Liver (tissue), 9 donors: ENCODE measurements around the gene SH3BP5. TPM values are rescaled to one million over a fixed set of nuclear protein-coding genes. Genes with fewer than 3 reads are reported as not detected.

ENCODE experiments used
- DNase-seq: peaks from one replicate; pipeline ENCODE4 v3.0.0-alpha.2; 2017; ENCODE audit warnings: low spot score
- H3K27ac ChIP-seq, 2 donors: one replicate each; pipeline ENCODE4 v1.7.0; 2013; ENCODE audit warnings: inconsistent platforms in 2 of 2, low read length in 2 of 2, control low read depth in 1 of 2, low read depth in 1 of 2, mild to moderate bottlenecking in 1 of 2
- H3K27me3 ChIP-seq, 4 donors: one replicate each; pipeline versions ENCODE4 v1.6.1 to v1.7.0; 2013; ENCODE audit warnings: low read length in 3 of 4, inconsistent platforms in 1 of 4, mild to moderate bottlenecking in 1 of 4, moderate library complexity in 1 of 4; ENCODE audit not compliant: control insufficient read depth in 4 of 4, insufficient read depth in 4 of 4
- H3K36me3 ChIP-seq, 4 donors: one replicate each; pipeline versions ENCODE4 v1.6.1 to v1.7.0; 2013; ENCODE audit warnings: low read length in 3 of 4, mild to moderate bottlenecking in 3 of 4, low read depth in 1 of 4, moderate library complexity in 1 of 4; ENCODE audit not compliant: control insufficient read depth in 4 of 4, insufficient read depth in 3 of 4
- H3K4me1 ChIP-seq, 4 donors: one replicate each; pipeline versions ENCODE4 v1.6.1 to v1.7.0; 2013; ENCODE audit warnings: low read length in 3 of 4, mild to moderate bottlenecking in 3 of 4, moderate library complexity in 1 of 4; ENCODE audit not compliant: control insufficient read depth in 4 of 4, insufficient read depth in 4 of 4
- H3K4me3 ChIP-seq, 3 donors: one replicate each; pipeline versions ENCODE4 v1.6.1 to v1.7.0; 2013; ENCODE audit warnings: low read length in 3 of 3, control low read depth in 1 of 3, low read depth in 1 of 3, mild to moderate bottlenecking in 1 of 3
- H3K9ac ChIP-seq, 2 donors: one replicate each; pipeline ENCODE4 v1.7.0; 2013; ENCODE audit warnings: low read length in 2 of 2, mild to moderate bottlenecking in 2 of 2, moderate library complexity in 2 of 2, control low read depth in 1 of 2, low read depth in 1 of 2
- H3K9me3 ChIP-seq, 4 donors: one replicate each; pipeline versions ENCODE4 v1.6.1 to v1.7.0; 2013; ENCODE audit warnings: low read length in 3 of 4; ENCODE audit not compliant: control insufficient read depth in 4 of 4
- EGR1 ChIP-seq, 2 donors: IDR thresholded peaks; 2 replicates each; pipeline ENCODE4 v1.6.1; 2016 to 2018; ENCODE audit warnings: antibody characterized with exemption in 2 of 2, low read depth in 2 of 2
- FOXA1 ChIP-seq: IDR thresholded peaks from 2 replicates; pipeline ENCODE4 v1.6.1; 2016; ENCODE audit warnings: antibody characterized with exemption
- FOXA2 ChIP-seq: IDR thresholded peaks from 2 replicates; pipeline ENCODE4 v1.6.1; 2016; ENCODE audit warnings: antibody characterized with exemption
- GABPA ChIP-seq, 2 donors: IDR thresholded peaks in 1 of 2; conservative IDR thresholded peaks in 1 of 2; 2 replicates each; pipeline ENCODE4 v1.6.1; 2016; ENCODE audit warnings: antibody characterized with exemption in 2 of 2, mild to moderate bottlenecking in 1 of 2, moderate library complexity in 1 of 2
- HNF4A ChIP-seq, 2 donors: conservative IDR thresholded peaks; 2 replicates each; pipeline ENCODE4 v1.6.1; 2016; ENCODE audit warnings: antibody characterized with exemption in 2 of 2, mild to moderate bottlenecking in 2 of 2
- HNF4G ChIP-seq: IDR thresholded peaks from 2 replicates; pipeline ENCODE4 v1.6.1; 2016; ENCODE audit warnings: antibody characterized with exemption
- JUND ChIP-seq, 2 donors: IDR thresholded peaks; 2 replicates each; pipeline ENCODE4 v1.6.1; 2016; ENCODE audit warnings: antibody characterized with exemption in 2 of 2
- NR2F2 ChIP-seq: IDR thresholded peaks from 2 replicates; pipeline ENCODE4 v1.6.1; 2016; ENCODE audit warnings: antibody characterized with exemption
- RAD21 ChIP-seq, 2 donors: IDR thresholded peaks; 2 replicates each; pipeline ENCODE4 v1.6.1; 2016; ENCODE audit warnings: antibody characterized with exemption in 2 of 2, mild to moderate bottlenecking in 2 of 2
- REST ChIP-seq: IDR thresholded peaks from 2 replicates; pipeline ENCODE4 v1.6.1; 2016; ENCODE audit warnings: antibody characterized with exemption, mild to moderate bottlenecking
- RXRA ChIP-seq, 2 donors: IDR thresholded peaks; 2 replicates each; pipeline ENCODE4 v1.6.1; 2017 to 2018; ENCODE audit warnings: antibody characterized with exemption in 2 of 2, mild to moderate bottlenecking in 1 of 2
- SP1 ChIP-seq: IDR thresholded peaks from 2 replicates; pipeline ENCODE4 v1.6.1; 2018; ENCODE audit warnings: antibody characterized with exemption, mild to moderate bottlenecking
- TAF1 ChIP-seq: conservative IDR thresholded peaks from 2 replicates; pipeline ENCODE4 v1.6.1; 2016; ENCODE audit warnings: antibody characterized with exemption, mild to moderate bottlenecking
- YY1 ChIP-seq: IDR thresholded peaks from 2 replicates; pipeline ENCODE4 v1.6.1; 2016; ENCODE audit warnings: antibody characterized with exemption, mild to moderate bottlenecking
- WGBS: extraction: QIAGEN DNeasy Blood & Tissue Kit; methylation state at CpG from one replicate; pipeline ENCODE4 v1.1.7; 2013; 5-methylcytosine and 5-hydroxymethylcytosine counted together
- polyA plus RNA-seq, 2 donors: library from polyadenylated mRNA; stranded (reverse) in 1 of 2; unstranded in 1 of 2; fragments of 200-250 nt in 1 of 2; fragments of >200 nt in 1 of 2; fragmentation: Nextera tagmentation in 1 of 2; extraction: Ambion mirVana in 1 of 2; gene quantifications; one replicate each; pipeline versions ENCODE4 v1.2.1 to v1.2.3, GENCODE V29; 2013 to 2015
- total RNA-seq, 2 donors: library from RNA; depleted of rRNA; stranded (reverse); fragments of >200 nt; gene quantifications; one replicate each; pipeline ENCODE4 v1.2.3, GENCODE V29; 2014
- TF ChIP-seq, protein P1 (sequence below): fragments of 150-350 bp; IDR thresholded peaks from 2 replicates; pipeline ENCODE4 v1.5.1; 2017; ENCODE audit warnings: improper control_type of control experiment, low read depth, low read length; ENCODE audit not compliant: missing input control
- TF ChIP-seq, protein P2 (sequence below): IDR thresholded peaks from 2 replicates; pipeline ENCODE4 v1.6.1; 2016; ENCODE audit warnings: antibody characterized with exemption
- TF ChIP-seq, protein P3 (sequence below): IDR thresholded peaks from 2 replicates; pipeline ENCODE4 v1.6.1; 2016; ENCODE audit warnings: antibody characterized with exemption
- TF ChIP-seq, protein P4 (sequence below): IDR thresholded peaks from 2 replicates; pipeline ENCODE4 v1.6.1; 2016; ENCODE audit warnings: antibody characterized with exemption
- donor health status: healthy.
- donor health status: healthy.
- donor health status: healthy.
- donor health status: healthy.
- donor health status: healthy.

Gene SH3BP5
- total and polyA plus RNA-seq, 4 donors, result 3.5 to 17.9 (median 11.8) TPM

DNA sequence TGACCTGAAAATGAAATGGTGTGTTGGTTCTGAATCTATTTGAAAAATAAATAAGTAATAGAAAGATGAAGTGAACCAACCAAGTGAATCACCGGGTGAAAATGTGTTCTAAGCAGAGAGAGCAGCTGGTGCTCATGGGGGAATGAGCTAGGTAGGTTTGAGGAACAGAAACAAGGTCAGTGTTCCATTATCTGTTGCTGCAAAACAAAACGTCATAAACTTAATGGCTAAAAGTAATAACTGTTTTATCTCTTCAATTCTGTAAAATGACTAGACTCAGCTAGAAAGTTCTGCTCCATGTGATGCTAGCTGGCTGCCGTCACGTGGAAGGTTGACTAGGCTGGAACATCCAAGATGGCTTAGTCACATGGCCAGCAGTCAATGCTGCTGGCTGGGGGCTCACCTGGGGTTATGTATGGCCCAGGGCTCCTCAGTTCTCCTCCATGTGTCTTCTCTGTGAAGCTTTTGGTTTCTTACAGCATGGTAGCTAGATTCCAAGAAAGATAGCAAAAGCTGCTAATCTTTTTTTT lies 13.3 kb upstream of the SH3BP5 start:
- WGBS, result 67% methylated on average over 4 of the region's 4 CpGs
- Histone ChIP-seq H3K36me3 (no peaks in the 10 kb centered on the region), H3K4me1 (peaks cover 0 to 11% (median 10%) of the 10 kb centered on the region in 4 donors), H3K27me3 (no peaks in the 10 kb centered on the region), H3K27ac (no peak overlapping the region), H3K9ac (no peak overlapping the region), H3K9me3 (no peaks in the 10 kb centered on the region), H3K4me3 (no peak overlapping the region)
- TF ChIP-seq SP1, result peak; percentile 5
- TF ChIP-seq, protein P1, sequence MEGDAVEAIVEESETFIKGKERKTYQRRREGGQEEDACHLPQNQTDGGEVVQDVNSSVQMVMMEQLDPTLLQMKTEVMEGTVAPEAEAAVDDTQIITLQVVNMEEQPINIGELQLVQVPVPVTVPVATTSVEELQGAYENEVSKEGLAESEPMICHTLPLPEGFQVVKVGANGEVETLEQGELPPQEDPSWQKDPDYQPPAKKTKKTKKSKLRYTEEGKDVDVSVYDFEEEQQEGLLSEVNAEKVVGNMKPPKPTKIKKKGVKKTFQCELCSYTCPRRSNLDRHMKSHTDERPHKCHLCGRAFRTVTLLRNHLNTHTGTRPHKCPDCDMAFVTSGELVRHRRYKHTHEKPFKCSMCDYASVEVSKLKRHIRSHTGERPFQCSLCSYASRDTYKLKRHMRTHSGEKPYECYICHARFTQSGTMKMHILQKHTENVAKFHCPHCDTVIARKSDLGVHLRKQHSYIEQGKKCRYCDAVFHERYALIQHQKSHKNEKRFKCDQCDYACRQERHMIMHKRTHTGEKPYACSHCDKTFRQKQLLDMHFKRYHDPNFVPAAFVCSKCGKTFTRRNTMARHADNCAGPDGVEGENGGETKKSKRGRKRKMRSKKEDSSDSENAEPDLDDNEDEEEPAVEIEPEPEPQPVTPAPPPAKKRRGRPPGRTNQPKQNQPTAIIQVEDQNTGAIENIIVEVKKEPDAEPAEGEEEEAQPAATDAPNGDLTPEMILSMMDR, result no peak
- no peak for DNase-seq

DNA sequence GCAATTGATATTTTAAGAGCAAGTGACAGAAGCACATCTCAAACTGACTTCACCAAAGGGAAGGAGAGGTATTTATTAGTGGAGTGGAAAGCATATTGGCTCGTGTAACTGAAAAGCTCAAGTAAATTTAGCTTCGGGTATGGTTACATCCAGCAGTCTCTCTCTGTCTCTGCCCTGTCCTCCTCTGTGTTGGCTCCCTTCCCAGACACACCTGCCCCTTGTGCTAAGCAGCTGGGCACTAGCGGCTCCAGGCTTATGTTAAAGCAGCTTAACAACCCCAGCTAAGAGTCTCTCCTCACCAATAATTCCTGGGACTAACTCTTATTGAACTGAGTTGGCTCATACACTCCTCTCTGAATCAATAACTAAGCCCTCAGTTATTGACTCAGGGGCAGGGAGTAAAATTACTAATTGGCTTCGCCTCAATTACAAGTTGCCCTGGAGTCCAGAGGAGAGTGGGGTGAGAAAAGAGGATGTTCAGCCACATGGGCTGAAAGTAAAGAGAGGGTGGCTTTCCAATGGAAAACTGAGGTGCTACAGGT lies 12.8 kb upstream of the SH3BP5 start:
- WGBS, result 33% methylated on average over 4 of the region's 4 CpGs
- H3K36me3 ChIP-seq, result no peaks in the 10 kb centered on the region
- TF ChIP-seq, protein P2, sequence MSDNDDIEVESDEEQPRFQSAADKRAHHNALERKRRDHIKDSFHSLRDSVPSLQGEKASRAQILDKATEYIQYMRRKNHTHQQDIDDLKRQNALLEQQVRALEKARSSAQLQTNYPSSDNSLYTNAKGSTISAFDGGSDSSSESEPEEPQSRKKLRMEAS, result no peak
- no peak for TF ChIP-seq FOXA1
- TF ChIP-seq, protein P3, sequence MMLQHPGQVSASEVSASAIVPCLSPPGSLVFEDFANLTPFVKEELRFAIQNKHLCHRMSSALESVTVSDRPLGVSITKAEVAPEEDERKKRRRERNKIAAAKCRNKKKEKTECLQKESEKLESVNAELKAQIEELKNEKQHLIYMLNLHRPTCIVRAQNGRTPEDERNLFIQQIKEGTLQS, result no peak
- no peak for TF ChIP-seq NR2F2
- peak; percentile 63 for TF ChIP-seq FOXA2
- TF ChIP-seq HNF4A (conservative IDR thresholded peaks at IDR 0.05), result peak; percentile 67 to 69
- no peak for TF ChIP-seq EGR1 (IDR thresholded peaks at IDR 0.05; ENCODE audit: low read depth in 2 of 2)
- TF ChIP-seq RAD21 (IDR thresholded peaks at IDR 0.05), result no peak
- TF ChIP-seq GABPA (IDR thresholded peaks at IDR 0.05 in 1 of 2, conservative IDR thresholded peaks at IDR 0.05 in 1 of 2), result no peak
- TF ChIP-seq YY1, result no peak
- TF ChIP-seq JUND (IDR thresholded peaks at IDR 0.05), result no peak
- TF ChIP-seq SP1, result peak; percentile 14
- TF ChIP-seq, protein P4, sequence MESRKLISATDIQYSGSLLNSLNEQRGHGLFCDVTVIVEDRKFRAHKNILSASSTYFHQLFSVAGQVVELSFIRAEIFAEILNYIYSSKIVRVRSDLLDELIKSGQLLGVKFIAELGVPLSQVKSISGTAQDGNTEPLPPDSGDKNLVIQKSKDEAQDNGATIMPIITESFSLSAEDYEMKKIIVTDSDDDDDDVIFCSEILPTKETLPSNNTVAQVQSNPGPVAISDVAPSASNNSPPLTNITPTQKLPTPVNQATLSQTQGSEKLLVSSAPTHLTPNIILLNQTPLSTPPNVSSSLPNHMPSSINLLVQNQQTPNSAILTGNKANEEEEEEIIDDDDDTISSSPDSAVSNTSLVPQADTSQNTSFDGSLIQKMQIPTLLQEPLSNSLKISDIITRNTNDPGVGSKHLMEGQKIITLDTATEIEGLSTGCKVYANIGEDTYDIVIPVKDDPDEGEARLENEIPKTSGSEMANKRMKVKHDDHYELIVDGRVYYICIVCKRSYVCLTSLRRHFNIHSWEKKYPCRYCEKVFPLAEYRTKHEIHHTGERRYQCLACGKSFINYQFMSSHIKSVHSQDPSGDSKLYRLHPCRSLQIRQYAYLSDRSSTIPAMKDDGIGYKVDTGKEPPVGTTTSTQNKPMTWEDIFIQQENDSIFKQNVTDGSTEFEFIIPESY, result no peak
- TF ChIP-seq TAF1, result no peak
- no peak for TF ChIP-seq REST
- peak; percentile 34 to 43 for TF ChIP-seq RXRA (IDR thresholded peaks at IDR 0.05)
- TF ChIP-seq, protein P1, result no peak
- no peak for TF ChIP-seq HNF4G
- H3K27ac ChIP-seq, result no peak overlapping the region
- H3K9me3 ChIP-seq, result no peaks in the 10 kb centered on the region
- H3K27me3 ChIP-seq, result no peaks in the 10 kb centered on the region
- no peak overlapping the region for H3K4me3 ChIP-seq
- H3K9ac ChIP-seq, result no peak overlapping the region
- no peak for DNase-seq
- peaks cover 0 to 11% (median 10%) of the 10 kb centered on the region in 4 donors for H3K4me1 ChIP-seq
